ENCODE results near the gene CIB2.
"Not testable (repeated sequence)": the region's sequence is repeated elsewhere in the genome, so short reads cannot be mapped to it uniquely, and the experiment has no call there.

The CIB2 gene

DNA sequence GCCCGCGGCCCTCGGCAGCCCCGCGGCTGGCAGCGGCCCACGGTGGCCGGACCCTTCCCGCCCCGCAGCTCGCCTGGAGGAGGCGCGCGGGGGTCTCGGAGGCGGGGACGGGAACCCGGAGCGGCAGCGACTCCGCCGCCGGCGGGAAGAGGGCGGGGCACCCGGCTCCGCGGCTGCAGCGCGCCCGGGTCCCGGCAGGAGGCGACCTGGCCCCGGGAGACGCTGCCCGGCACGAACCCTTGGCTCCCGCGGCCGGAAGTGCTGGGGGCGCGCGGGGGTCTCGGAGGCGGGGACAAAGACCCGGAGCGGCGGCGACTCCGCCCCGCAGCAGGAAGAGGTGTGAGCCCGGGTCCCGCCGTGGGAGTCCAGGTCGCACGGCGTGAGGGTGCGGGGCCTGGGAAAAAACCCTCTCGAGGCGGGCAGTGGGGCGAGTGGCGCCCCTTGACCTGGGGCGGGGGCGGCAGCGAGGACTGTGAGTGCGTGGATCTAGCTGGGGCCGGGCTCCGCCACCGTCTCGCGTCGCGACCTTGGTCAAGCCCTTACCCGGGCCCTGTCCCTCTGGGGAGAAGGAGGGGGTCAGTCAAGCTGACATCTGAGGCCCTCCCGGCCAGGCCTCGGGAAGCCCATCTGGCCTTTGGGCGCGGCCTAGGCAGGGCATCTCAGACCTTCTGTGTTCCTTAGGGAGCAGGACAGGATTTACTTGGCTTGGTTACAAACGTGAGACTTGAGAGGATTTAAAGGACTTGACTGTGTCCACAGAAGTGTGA lies at the start of gene CIB2:
TSS of gene CIB2 (minus strand) at position 151 of the 767 bp plus-strand sequence. CDS start 230 bp downstream, outside the sequence.
- DNase-seq = peak; percentile 61

DNA sequence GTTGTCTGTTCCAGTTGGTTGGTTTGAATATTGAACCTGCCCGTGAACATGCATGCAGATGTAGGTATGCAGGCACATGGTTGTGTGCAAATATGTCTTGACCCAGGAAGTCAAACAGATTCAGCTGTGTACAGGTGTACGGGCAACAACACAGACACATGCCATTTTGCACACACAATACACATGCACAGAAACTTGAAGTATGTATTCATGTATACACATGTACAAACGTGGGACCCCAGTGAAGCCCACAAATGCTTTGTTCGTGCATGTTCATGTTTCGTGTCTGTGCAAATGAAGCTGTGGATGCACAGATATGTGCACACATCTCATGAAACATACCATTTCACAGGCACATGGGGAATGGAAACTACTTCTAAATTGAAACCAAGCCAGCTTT lies 48.7 kb upstream of the CIB2 start:
- no peak for DNase-seq

DNA sequence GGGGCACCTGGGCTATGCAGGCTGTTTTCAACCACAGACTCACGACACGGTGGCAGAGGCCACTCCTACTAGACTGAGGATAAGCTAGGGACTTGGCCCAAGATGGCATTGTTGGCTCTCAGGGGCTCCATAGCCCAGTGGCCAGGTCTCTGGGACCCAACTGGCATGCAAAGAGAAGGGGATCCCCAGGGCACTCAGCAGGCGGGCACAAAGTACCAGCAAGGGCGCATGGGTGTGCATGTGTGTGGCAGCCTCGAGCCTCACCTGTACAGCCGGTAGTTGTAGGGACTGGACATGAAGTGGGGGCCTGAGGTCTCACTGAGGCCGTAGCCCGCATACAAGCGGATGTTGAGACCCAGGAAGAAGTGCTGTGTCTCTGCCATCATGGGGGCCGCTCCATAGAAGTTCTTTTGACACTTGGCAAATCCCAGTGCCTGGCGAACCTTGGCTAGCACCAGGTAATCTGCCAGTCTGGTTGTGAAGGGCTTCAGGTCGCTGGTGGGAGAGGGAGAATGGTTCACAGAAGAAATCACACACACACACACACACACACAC lies 48.1 kb upstream of the CIB2 start:
- DNase-seq = no peak

DNA sequence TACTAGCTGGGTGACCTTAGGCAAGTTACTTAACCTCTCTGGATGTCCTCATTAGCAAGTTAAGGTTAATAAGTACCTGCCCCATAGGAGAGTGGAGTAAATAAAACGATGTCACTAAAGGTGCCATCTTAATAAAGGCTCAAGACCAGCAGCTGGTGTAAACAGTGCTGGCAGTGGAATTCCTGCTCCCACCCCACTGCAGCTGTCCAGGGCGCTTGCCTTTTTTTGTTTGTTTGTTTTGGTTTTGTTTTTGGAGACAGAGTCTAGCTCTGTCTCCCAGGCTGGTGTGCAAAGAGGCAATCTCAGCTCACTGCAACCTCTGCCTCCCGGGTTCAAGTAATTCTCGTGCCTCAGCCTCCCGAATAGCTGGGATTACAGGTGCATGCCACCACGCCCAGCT lies 46.8 kb upstream of the CIB2 start:
- no peak for DNase-seq

DNA sequence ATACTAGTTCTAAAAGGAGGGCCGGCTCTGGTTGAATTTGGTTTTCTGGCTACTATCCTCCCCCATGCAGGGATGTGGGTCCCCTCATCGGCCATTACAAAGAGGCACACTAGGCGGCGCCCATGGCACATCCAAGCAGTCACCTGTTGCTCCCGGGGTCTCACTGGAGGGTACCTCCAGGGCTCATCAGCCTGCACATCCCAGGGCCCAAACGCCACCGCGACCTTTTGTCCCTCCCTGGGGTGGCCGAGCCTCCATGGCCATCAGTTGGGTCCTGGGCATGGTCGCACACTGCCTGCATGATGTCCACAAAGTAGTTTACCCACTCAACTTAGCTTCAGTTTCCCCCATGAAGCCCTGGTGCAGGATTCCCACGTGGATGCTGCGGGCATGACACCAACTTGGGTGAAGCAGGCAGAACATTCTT lies 46.2 kb upstream of the CIB2 start:
- no peak for DNase-seq

DNA sequence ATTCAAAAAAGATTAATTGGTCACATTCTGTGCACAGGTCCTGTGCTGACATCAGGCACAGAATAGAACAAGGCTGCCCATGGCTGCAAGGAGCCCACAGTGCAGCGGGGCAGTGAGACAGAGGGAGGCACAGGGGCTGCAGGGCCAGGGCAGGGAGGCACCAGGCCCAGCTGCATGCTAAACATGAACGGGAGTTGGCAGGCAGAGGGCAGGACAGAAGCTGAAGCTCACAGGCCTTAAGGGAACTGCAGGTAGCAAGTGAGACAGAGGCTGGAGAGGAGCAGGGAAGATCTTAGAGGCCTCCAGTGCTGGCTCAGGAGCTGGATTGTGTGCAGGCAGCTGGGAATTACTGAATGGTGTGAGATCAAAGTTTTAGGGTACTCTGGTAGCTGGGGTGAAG lies 44.1 kb upstream of the CIB2 start:
- no peak for DNase-seq

DNA sequence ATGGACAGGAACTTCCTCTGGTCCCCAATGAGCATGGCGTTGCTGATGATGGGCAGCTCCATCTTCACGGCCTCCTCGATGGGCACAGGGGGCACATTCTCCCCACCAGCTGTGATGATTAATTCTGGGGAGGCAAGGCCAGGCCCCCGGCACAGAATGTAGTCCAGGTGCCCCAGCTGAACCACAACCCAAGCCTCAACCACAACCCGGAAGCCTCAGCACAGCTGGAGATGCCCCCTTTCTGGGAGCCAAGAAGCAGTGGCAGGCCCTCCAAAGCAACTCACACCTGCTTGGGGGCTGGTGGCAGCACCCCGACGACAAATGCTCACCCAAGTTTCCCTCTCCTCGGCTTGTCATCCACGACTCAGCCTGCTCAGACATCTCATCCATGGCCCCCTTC lies 43.2 kb upstream of the CIB2 start:
- DNase-seq = no peak

DNA sequence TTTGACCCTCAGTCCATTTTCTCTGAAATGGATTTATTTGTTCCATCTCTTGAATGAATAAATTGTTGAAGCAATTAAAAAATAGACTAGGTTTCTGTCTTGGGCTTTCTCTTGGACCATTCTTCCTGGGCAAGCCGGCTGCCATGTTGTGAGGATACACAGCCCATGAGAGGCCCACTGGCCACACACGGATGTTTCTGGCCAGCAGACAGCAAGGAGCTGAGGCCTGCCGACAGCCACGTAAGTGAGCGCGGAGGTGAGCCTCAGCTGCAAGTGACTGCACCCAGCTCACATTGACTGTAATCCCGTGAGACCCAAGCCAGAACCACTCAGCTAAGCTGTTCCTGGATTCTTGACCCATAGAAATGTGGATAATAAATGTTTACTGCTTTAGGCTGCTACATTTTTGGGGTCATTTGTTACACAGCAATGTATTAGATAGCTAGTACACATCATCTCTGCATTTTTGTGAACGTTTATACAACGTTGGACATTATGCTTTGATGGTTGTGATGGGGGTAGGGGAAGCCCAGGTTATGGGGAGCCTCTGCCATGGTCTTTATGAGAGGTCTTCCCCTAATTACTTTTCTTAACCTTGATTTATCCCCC lies 40.7 kb upstream of the CIB2 start:
- DNase-seq = no peak

DNA sequence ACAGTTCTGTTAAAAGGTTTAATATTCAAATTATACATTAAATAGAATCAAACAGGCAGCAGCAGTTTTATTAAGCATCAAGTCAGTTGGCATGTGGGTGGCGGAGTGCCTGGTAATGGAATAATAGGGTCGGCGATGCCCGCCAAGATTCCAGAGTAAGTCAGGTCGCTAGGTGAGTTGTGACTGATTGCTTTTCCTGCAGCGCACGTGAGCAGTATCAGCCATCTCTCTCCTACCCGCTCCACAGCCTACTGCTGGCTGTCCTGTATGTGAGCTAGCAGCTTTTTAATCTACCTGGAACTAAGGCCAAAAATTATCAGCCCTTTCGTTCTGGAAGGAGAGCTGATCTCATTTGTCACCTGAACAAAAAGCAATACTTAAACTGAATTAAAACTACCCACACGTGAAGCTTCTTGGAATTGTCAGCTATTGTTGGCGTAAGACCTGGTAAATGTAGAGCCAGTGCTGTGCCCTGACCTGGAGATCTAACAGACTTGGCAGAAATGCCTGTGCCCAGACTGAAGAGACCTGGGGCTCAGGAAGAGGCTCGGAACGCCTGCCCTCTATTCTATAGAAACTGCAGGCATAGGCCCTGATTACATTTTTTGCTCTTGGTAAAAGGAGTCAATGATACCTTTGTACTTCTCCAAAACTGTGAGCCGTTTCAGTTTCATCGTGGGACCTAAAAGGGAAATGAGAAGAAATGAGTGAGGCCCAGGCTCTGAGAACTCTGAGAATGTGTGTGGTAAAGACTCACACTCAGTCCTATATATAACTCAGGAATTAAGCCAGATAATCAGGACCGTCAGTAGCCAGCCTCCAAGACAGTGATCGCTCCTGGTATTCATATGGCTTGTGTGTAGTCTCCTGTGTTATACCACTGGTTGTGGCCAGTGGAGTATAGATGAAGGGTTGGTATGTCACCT lies 39.9 kb upstream of the CIB2 start:
- DNase-seq = no peak

DNA sequence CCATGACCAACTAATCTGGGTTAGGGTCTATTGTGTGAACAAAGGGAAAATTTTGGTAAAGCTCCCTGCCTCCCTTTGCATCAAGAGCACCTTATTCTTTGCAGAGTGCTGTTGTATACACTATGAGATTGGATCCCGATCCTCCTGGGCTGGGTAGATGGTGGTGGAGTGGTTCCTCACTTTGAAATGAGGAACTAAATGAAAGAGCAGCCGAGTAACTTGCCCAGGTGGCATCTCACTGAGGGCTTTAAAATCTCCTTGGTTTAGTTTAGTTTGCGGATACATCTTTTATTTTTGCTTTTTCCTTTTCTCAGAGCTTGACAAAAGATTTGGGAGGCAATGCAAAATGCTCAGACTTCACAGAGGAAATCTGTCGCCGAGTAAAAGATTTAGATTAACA lies 37.4 kb upstream of the CIB2 start:
- DNase-seq = no peak

DNA sequence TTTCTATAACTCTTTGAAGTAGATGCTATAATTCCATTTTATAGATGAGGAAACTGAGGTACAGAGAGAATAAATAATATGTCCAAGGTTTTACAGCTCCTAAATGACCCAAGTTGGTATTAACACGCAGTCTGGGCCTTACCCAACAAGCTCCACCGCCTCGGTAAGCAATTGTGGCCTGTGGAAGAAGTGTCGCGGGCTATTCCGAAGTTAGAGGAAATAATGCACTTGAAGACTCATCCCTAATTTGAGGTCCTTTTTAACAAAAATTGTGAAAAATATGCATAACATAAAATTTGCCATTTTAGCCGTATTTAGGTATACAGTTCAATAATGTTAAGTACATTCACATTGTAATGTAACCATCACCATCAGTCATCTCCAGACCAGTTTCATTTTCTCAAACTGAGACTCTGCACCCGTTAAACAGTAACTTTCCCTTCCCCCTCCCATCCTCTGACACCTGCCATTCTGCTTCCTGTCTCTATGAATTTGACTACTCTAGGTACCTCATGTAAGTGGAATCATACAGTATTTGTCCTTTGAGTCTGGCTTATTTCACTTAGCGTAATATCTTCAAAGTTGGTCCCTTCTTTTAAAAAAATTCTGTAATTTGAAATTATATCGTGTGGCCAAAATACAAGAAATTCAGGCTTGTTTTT lies 36.1 kb upstream of the CIB2 start:
- DNase-seq = no peak

DNA sequence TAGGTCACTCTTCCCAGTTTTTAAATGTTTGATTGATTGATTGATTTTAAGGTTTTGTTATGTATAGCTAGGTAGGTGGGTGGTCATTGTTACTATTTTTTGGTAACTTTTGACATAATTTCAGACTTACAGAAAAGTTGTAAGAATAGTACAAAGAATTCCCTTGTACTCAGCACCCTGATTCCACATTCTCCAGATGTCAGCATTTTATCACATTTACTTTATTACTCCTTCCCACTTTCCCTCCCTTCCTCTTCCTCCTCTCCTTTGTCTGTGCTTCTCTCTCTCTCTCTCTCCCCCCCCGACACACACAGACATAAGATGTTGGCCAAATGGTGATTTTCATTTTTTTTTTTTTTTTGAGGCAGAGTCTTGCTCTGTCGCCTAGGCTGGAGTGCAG lies 32.8 kb upstream of the CIB2 start:
- no peak for DNase-seq

DNA sequence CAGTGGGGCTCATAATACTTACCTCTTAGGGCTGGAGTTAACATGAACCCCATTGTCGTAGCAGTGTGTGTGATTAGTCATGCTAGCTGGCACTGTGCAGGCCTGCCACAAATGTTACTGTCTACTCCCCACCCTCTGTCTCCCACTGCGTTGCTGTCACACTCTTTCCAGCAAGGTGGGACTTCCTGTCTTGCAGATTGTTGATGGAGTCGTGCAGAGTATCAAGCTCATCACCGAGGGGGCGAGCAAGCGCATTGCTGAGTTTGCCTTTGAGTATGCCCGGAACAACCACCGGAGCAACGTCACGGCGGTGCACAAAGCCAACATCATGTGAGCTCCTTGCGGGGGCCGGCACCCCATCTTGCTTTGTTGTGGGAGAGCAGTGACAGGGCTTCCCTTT lies 30.8 kb upstream of the CIB2 start:
- DNase-seq = no peak

DNA sequence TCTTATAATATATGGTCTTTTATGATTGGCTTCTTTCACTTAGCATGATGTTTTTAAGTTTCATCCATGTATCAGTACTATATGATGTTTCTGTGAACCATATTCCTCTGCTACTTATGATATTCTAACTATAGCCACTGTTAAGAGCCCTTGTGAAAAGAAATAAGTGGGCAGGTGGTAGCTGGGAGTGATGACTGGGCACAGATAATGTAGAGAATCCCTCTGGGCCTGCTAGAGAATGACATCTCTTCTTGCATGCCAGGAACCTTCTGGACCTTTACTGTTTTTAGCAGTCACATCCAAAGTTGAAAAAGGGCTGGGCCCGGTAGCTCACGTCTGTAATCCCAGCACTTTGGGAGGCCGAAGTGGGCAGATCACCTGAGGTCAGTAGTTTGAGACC lies 28.1 kb upstream of the CIB2 start:
- no peak for DNase-seq

DNA sequence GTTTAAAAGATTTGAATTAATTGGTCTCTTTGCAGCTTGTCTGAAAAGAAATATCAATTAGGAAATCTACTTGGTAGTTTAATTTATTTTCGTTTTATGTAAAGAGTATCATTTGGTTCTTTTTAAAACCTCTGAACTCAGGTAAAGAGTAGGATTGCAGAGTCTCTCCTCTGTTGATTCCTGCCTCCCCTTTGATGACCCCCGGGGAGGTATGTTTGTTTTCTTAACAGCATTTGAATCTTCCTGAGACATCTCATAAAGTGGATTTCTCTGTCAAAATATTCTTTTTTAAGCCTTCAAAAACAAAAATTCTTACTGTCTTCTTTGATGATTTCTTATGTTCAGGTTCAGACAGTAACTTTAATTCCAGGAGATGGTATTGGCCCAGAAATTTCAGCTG lies 26.0 kb upstream of the CIB2 start:
- no peak for DNase-seq

DNA sequence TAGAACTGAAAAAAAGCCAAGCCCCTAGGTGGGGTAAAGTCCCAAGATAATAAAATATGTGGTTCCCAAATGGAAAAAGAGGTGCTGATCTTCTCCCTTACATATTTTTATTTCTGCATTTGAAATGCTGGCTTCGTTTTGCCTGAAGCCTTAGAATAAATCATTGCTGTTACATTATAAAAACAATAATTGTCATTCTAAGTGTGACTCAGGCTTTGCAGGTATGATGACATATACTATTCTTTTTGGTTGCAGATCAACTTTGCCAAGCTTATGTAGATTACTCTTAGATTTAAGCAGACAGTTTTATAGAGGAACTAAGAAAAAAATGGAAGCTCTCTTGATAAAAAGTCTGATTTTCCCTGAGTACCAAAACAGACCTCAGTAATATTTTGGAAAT lies 25.4 kb upstream of the CIB2 start:
- DNase-seq = no peak

DNA sequence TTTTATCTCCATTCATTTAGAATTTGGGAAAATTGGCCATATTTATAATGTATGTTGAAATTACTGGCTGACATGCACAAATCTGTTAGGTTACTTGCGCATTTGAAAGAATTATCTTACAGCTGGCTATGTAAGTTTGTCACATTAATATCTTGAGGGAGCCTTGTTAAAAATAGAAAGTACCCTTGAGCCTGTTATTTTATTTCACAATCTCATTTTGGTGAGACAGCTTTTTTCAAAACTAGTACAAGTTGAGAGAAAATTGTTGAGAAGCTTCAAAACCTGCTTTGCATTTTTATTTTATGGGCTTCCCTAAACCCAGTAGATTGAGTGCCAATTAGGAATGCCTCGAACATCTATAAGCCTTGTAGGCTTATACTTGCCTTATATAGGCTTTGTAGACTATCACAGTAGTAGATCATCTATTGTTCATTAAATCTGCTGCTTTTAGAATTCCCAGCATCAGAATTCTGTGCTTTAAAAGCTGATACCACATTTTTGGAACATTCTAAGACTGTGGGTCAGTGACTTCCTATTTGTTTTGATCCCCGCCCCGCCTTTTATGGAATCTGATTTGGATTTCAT lies 24.2 kb upstream of the CIB2 start:
- no peak for DNase-seq

DNA sequence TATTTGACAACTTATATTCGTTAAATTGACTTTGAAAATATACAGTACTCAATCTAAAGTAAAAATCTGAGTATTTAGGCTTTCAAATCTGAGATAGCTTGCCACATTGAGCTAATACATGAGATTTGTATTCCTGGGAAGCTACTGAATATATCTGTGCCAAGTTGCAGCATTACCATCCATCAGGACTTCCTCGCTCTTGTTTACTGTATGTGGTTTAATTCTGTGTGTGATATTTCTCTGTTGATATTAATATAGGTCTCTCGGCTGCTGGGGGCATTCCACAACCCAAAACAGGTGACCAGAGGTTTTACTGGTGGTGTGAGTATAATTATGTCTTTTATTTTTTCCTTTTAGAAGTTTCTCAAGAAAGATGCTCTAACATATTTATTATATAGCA lies 23.7 kb upstream of the CIB2 start:
- DNase-seq = no peak

DNA sequence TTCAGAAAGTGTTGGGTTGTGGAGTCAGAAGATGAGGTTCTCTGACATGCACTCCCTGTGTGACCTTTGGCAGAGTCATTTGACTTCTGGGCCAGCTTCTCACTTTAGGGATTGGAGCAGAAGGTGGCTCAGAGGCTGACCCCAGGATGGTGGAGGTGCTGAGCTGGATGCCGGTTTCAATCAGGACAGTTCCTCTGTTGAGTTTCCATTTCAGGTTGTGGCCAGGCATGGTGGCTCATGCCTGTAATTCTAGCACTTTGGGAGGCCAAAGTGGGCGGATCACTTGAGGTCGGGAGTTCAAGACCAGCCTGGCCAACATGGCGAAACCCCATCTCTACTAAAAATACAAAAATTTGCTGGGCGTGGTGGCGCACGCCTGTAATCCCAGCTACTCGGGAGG lies 19.8 kb upstream of the CIB2 start:
- DNase-seq = not testable (repeated sequence)

DNA sequence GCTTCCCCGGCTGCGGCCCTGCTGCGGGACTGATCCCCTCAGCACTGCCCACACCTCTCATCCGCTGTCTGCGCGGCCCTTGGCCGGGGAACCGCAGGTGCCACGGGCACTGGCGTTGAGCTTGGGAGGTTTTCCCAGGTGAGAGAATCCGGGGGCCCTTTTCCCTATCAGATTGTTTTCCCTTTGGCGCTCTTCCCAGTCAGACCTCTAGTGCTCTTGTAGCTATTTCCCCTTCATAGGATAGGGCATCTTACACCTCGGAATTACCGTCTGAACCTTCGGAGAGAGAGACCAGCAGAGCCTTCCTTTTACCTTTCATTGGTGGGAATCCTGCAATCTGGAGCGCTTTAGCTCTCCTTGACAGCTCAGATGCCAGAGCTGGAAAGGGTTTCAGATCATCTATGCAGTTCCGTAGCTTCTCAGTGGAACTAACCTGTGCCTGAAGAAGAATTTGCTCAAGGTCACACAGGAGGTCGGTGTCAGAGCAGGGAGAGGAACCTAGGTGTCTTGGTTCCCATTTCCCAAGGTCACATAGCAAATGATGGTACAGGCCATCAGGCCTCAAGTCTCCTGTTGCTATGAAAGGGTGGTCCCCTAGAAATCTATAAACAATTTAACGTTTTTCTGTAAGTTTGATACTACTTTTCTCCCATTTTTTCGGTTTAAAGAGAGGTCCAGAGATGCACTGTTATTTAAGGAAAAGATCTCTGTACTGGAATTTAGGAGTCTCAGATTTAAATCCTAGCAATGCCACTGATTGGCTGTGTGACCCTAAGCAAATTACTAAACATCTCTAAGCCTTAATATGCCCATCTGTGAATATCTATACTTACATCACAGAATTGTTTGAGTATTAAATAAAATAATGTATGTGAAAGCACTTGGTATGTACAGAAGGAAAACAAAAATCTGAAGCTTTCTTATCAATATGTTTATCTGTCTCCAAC lies 18.8 kb upstream of the CIB2 start:
- DNase-seq = no peak

DNA sequence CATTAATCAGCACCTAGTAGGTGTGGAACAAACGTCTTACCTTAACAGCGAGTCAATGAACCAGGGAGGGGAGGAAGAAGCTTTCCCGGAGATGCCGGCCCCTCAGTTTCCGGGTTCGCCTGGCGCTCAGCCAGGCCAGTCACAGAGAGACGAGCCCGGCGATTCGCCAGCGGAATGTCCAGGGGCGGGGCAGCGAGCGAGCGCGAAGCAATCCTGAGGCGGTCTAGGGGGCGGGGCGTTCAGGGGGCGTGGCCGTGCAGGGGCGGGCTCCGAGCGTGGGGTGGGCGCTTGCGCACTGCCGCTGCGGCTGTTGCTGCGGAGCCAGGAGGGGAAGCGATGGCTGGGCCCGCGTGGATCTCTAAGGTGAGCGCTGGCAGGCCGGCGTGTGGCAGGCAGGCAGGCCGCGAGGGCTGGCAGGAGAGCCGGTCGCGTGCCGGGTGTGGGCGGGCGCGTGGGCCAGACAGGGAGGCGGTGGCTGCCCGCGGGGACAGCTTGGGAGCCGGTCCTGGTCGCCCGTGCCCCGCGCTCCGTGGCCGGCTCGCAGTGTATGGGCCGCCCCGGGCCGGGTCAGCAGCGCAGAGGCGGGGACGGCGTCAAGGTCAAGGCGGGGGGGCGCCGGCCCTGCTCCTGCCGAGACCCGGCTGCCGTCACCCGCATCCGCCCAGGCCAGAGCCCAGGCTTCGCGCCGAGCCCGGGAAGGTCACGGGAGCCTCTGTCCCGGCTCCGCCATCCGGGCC lies 18.0 kb upstream of the CIB2 start, which contains the start of gene IDH3A:
TSS of gene IDH3A (plus strand) at position 295 of the 737 bp plus-strand sequence. CDS start at position 337, 42 bp downstream.
- DNase-seq = peak; percentile 73

Measured in NCI-H510A (cell line).